GM04504 (cell line): ENCODE measurements around the gene FMNL1.

Experiments used
- DNase-seq: peaks from one replicate; pipeline ENCODE4 v3.0.0-alpha.2; 2012; ENCODE audit warnings: low read depth

Gene FMNL1

GRCh38 chr17:45223539-45224528 lies 2.1 kb downstream of the FMNL1 start:
- DNase-seq: no peak

- no peak for DNase-seq
These were observed 3.0 kb downstream of the FMNL1 start for GRCh38 chr17:45224671-45225050.

GRCh38 chr17:45225051-45225700 lies 3.5 kb downstream of the FMNL1 start:
- DNase-seq: no peak

GRCh38 chr17:45225964-45226530 lies 4.4 kb downstream of the FMNL1 start:
- DNase-seq: no peak

GRCh38 chr17:45226576-45226975 lies 4.9 kb downstream of the FMNL1 start:
- no peak for DNase-seq

GRCh38 chr17:45227101-45227925 lies 5.6 kb downstream of the FMNL1 start:
- no peak for DNase-seq

GRCh38 chr17:45227926-45228762 lies 6.5 kb downstream of the FMNL1 start:
- DNase-seq: no peak

GRCh38 chr17:45228763-45229539 lies 7.3 kb downstream of the FMNL1 start:
- DNase-seq: peak; percentile 35

GRCh38 chr17:45229681-45230409 lies 8.2 kb downstream of the FMNL1 start:
- DNase-seq: no peak

- no peak for DNase-seq
These were observed 8.7 kb downstream of the FMNL1 start for GRCh38 chr17:45230410-45230786.

GRCh38 chr17:45230787-45231480 lies 9.2 kb downstream of the FMNL1 start:
- no peak for DNase-seq

- DNase-seq: no peak
These were observed 9.9 kb downstream of the FMNL1 start for GRCh38 chr17:45231481-45232116.

GRCh38 chr17:45232514-45233422 lies 11.1 kb downstream of the FMNL1 start:
- DNase-seq: no peak

- DNase-seq: no peak
These were observed 11.8 kb downstream of the FMNL1 start for GRCh38 chr17:45233423-45233924.

GRCh38 chr17:45234641-45235415 lies 13.1 kb downstream of the FMNL1 start:
- DNase-seq: no peak
